HEK293 (cell line): Measurements from ENCODE around the gene MED15.
A peak's percentile ranks its signal among the peaks of the same experiment; 100 is the strongest.

Source experiments
- CTCF ChIA-PET: fragments of 350-600 bp; formaldehyde crosslinking; extraction: SDS; loops from one replicate; lab custom pipeline; 2021; ENCODE audit warnings: antibody characterized with exemption; lab: Yijun Ruan, JAX
- POLR2A ChIA-PET: fragments of 300-600 bp; formaldehyde crosslinking; extraction: SDS; loops from one replicate; lab custom pipeline; 2020; ENCODE audit warnings: antibody characterized with exemption, inconsistent platforms; lab: Yijun Ruan, JAX
- H3K27ac ChIP-seq: fragments of 200-500 bp; sonication (Bioruptor generic); 2 replicates; pipeline ENCODE4 v1.5.1; 2014; ENCODE audit warnings: low read depth, low read length, control low read depth, inconsistent platforms; ENCODE audit errors: extremely low read depth
- H3K36me3 ChIP-seq, 2 experiments: fragments of 200-500 bp in 1 of 2; sonication (Bioruptor generic) in 1 of 2; 1 replicate in 1 of 2; 2 replicates in 1 of 2; pipeline ENCODE4 v1.5.1; 2014 to 2017; ENCODE audit warnings: inconsistent platforms in 2 of 2, low read length in 2 of 2; ENCODE audit not compliant: control insufficient read depth in 2 of 2, insufficient read depth in 1 of 2
- H3K4me1 ChIP-seq: fragments of 200-500 bp; sonication (Bioruptor generic); 2 replicates; pipeline ENCODE4 v1.5.1; 2014; ENCODE audit warnings: mild to moderate bottlenecking, low read length, inconsistent platforms; ENCODE audit not compliant: control insufficient read depth, insufficient read depth
- H3K4me3 ChIP-seq: 2 replicates; pipeline ENCODE4 v1.5.1; 2011; ENCODE audit warnings: low read depth, mild to moderate bottlenecking, control low read depth, low read length, moderate library complexity
- H3K9me3 ChIP-seq: fragments of 200-500 bp; sonication (Bioruptor generic); 2 replicates; pipeline ENCODE4 v1.5.1; 2014; ENCODE audit warnings: low read depth, low read length, inconsistent platforms; ENCODE audit not compliant: control insufficient read depth, insufficient read depth
- GLI2 ChIP-seq: fragments of 450-650 bp; formaldehyde crosslinking; IDR thresholded peaks from 2 replicates; pipeline ENCODE4; 2017; ENCODE audit warnings: missing biosample characterization, missing genetic modification characterization, low read depth, borderline replicate concordance
- GLIS2 ChIP-seq: fragments of 450-650 bp; formaldehyde crosslinking; IDR thresholded peaks from 2 replicates; pipeline ENCODE4 v1.5.1; 2016; ENCODE audit warnings: missing biosample characterization, missing genetic modification characterization
- HOXD13 ChIP-seq: sonication (generic); formaldehyde crosslinking; IDR thresholded peaks from 2 replicates; pipeline ENCODE4 v1.8.0; 2022; ENCODE audit warnings: missing genetic modification reagents, borderline replicate concordance
- MZF1 ChIP-seq: fragments of 450-650 bp; formaldehyde crosslinking; IDR thresholded peaks from 2 replicates; pipeline ENCODE4 v1.5.1; 2017; ENCODE audit warnings: missing biosample characterization, missing genetic modification characterization, borderline replicate concordance
- PRDM2 ChIP-seq: fragments of 450-650 bp; formaldehyde crosslinking; IDR thresholded peaks from 2 replicates; pipeline ENCODE4 v1.5.1; 2016; ENCODE audit warnings: missing biosample characterization, missing genetic modification characterization, borderline replicate concordance
- SCRT2 ChIP-seq: fragments of 450-650 bp; formaldehyde crosslinking; IDR thresholded peaks from 2 replicates; pipeline ENCODE4 v1.5.1; 2016; ENCODE audit warnings: missing biosample characterization, missing genetic modification characterization
- ZFP37 ChIP-seq: fragments of 450-650 bp; formaldehyde crosslinking; IDR thresholded peaks from 2 replicates; pipeline ENCODE4 v1.5.1; 2016; ENCODE audit warnings: missing biosample characterization, missing genetic modification characterization
- ZNF155 ChIP-seq: fragments of 450-650 bp; formaldehyde crosslinking; IDR thresholded peaks from 2 replicates; pipeline ENCODE4 v1.5.1; 2016; ENCODE audit warnings: missing biosample characterization, missing genetic modification characterization
- ZNF239 ChIP-seq: fragments of 450-650 bp; formaldehyde crosslinking; IDR thresholded peaks from 2 replicates; pipeline ENCODE4 v1.5.1; 2016; ENCODE audit warnings: missing biosample characterization, missing genetic modification characterization
- ZNF280D ChIP-seq: fragments of 450-650 bp; formaldehyde crosslinking; IDR thresholded peaks from 2 replicates; pipeline ENCODE4 v1.5.1; 2016; ENCODE audit warnings: missing biosample characterization, missing genetic modification characterization
- ZNF292 ChIP-seq: fragments of 450-650 bp; formaldehyde crosslinking; IDR thresholded peaks from 2 replicates; pipeline ENCODE4 v1.5.1; 2016; ENCODE audit warnings: low read depth, missing biosample characterization, missing genetic modification characterization, borderline replicate concordance
- ZNF404 ChIP-seq: fragments of 450-650 bp; formaldehyde crosslinking; IDR thresholded peaks from 2 replicates; pipeline ENCODE4 v1.5.1; 2017; ENCODE audit warnings: missing biosample characterization, missing genetic modification characterization
- ZNF529 ChIP-seq: fragments of 450-650 bp; formaldehyde crosslinking; IDR thresholded peaks from 2 replicates; pipeline ENCODE4 v1.5.1; 2017; ENCODE audit warnings: missing genetic modification characterization, missing biosample characterization; ENCODE audit not compliant: insufficient replicate concordance
- ZNF623 ChIP-seq: fragments of 450-650 bp; formaldehyde crosslinking; IDR thresholded peaks from 2 replicates; pipeline ENCODE4 v1.5.1; 2016; ENCODE audit warnings: missing biosample characterization, missing genetic modification characterization
- ZNF645 ChIP-seq: fragments of 450-650 bp; formaldehyde crosslinking; IDR thresholded peaks from 2 replicates; pipeline ENCODE4; 2016; ENCODE audit warnings: missing biosample characterization, missing genetic modification characterization
- ZNF747 ChIP-seq: fragments of 450-650 bp; formaldehyde crosslinking; IDR thresholded peaks from 2 replicates; pipeline ENCODE4 v1.5.1; 2016; ENCODE audit warnings: missing biosample characterization, missing genetic modification characterization
- TF ChIP-seq, protein P1 (sequence below): fragments of 450-650 bp; formaldehyde crosslinking; optimal IDR thresholded peaks from 2 replicates; pipeline ENCODE3; 2016; ENCODE audit warnings: missing biosample characterization, mild to moderate bottlenecking, missing genetic modification characterization
- TF ChIP-seq, protein P2 (sequence below): fragments of 450-650 bp; formaldehyde crosslinking; IDR thresholded peaks from 2 replicates; pipeline ENCODE4 v1.5.1; 2017; ENCODE audit warnings: missing biosample characterization, missing genetic modification characterization

Gene MED15

GRCh38 chr22:20490941-20491307, 16.5 kb upstream of the MED15 start (continued):
- TF ChIP-seq ZNF280D (tag by site-specific recombination) (no peak), ZNF747 (tag by site-specific recombination) (no peak), ZNF239 (tag by site-specific recombination) (no peak)

DNA sequence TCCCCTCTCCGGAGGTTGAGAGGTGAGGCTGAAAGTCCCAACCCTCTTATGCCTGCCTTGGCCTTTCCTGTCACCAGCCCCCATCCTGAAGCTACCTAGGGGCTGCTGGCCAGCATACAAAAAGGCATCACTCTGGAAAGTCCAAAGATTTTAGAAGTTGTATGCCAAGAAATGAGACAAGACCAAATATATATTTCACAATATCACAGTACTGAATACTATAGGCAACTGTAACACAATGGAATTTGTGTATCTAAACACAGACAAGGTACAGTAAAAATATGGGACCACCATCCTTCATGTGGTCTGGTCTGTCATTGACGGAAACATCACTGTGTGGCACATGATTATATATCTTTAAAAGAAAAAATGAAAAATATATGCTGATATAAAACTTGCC, 16.1 kb upstream of the MED15 start:
- ChIA-PET CTCF (interaction anchor here (0.7 to 1.2 kb wide), 2 partner anchors 37 to 73 kb away, joined by 3 to 7 read pairs; no protein-coding TSS in a partner anchor), POLR2A (no interaction called here)
- Histone ChIP-seq H3K27ac (no peak overlapping the region), H3K9me3 (no peaks in the 10 kb centered on the region), H3K4me3 (no peak overlapping the region), H3K4me1 (no peaks in the 10 kb centered on the region), H3K36me3 (peaks cover 0 to 47% of the 10 kb centered on the region in 2 experiments; a peak in 1 of 3 replicates)
- TF ChIP-seq ZNF155 (tag by site-specific recombination) (no peak), ZNF645 (tag by site-specific recombination) (no peak), MZF1 (tag by site-specific recombination) (no peak), HOXD13 (CRISPR knock-in tag) (no peak), ZNF529 (tag by site-specific recombination) (no peak), GLIS2 (no peak), PRDM2 (tag by site-specific recombination) (no peak)

- no peaks in the 10 kb centered on the region for H3K4me1 ChIP-seq
- peak within 1 kb of the TSS; percentile 87 for H3K27ac ChIP-seq
- H3K9me3 ChIP-seq = no peaks in the 10 kb centered on the region
- H3K36me3 ChIP-seq = peaks cover 0 to 27% of the 10 kb centered on the region in 2 experiments; a peak in 2 of 3 replicates
- CTCF ChIA-PET = interaction anchor here (0.6 to 2.0 kb wide), 4 partner anchors 8 to 68 kb away, joined by 3 to 5 read pairs (median 4); no protein-coding TSS in a partner anchor
- POLR2A ChIA-PET = interaction anchor here (0.6 to 1.4 kb wide), 5 partner anchors 9 to 77 kb away, joined by 3 to 6 read pairs (median 5); no protein-coding TSS in a partner anchor
- peak within 1 kb of the TSS; percentile 68 for H3K4me3 ChIP-seq
- TF ChIP-seq SCRT2 (peak; percentile 75), ZNF623 (no peak), ZNF292 (no peak), ZNF404 (tag by site-specific recombination) (no peak), GLI2 (tag by site-specific recombination) (no peak), ZFP37 (tag by site-specific recombination) (peak; percentile 37; the same call in 1 of the 2 replicates), GLIS2 (peak; percentile 43; the same call in 1 of the 2 replicates)
- TF ChIP-seq, protein P1, sequence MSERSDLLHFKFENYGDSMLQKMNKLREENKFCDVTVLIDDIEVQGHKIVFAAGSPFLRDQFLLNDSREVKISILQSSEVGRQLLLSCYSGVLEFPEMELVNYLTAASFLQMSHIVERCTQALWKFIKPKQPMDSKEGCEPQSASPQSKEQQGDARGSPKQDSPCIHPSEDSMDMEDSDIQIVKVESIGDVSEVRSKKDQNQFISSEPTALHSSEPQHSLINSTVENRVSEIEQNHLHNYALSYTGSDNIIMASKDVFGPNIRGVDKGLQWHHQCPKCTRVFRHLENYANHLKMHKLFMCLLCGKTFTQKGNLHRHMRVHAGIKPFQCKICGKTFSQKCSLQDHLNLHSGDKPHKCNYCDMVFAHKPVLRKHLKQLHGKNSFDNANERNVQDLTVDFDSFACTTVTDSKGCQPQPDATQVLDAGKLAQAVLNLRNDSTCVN (tag by site-specific recombination) = peak; percentile 55
- TF ChIP-seq, protein P2, sequence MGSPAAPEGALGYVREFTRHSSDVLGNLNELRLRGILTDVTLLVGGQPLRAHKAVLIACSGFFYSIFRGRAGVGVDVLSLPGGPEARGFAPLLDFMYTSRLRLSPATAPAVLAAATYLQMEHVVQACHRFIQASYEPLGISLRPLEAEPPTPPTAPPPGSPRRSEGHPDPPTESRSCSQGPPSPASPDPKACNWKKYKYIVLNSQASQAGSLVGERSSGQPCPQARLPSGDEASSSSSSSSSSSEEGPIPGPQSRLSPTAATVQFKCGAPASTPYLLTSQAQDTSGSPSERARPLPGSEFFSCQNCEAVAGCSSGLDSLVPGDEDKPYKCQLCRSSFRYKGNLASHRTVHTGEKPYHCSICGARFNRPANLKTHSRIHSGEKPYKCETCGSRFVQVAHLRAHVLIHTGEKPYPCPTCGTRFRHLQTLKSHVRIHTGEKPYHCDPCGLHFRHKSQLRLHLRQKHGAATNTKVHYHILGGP (tag by site-specific recombination) = no peak
Measured at GRCh38 chr22:20494978-20495860, 12.2 kb upstream of the MED15 start, which contains the start of gene KLHL22. KLHL22 (minus strand) TSS chr22:20495795; CDS start chr22:20489211, 6,584 bp downstream.
